ENCODE results near the gene RIMS3.

Gene RIMS3

DNA sequence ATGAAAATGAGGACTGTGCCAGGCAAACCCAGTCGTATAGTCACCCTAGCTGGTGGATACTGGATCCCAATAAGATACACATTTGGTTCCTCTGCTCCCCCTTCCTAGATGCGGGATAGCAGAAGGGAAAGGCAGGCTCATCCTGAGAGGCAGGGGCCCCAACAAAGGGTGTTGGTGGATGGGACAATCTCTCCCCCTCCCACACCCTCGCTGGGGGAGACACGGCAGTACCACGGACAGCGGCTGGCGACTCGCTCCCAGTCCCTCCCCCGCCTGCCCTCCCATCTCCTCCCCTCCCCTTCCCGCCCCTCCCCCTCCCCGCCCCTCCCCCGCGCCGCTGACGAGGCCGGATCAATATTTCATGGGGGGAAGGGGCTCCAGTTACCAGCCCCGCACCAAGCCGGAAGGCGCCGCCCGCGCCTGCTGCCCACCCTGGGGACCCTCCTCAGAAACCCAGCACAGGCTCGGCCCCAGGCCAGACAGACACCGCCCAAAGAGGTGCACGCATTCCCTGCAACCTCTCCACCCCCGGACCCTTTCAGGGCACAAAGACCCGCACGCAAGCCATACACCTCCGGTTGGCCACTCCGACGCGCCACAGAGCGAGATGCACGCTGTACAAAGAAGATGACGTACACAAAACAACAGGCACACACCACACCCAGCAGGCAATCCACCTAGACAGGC, 11.5 kb downstream of the RIMS3 start:
- no peak for DNase-seq (ENCODE audit: low read depth)

DNA sequence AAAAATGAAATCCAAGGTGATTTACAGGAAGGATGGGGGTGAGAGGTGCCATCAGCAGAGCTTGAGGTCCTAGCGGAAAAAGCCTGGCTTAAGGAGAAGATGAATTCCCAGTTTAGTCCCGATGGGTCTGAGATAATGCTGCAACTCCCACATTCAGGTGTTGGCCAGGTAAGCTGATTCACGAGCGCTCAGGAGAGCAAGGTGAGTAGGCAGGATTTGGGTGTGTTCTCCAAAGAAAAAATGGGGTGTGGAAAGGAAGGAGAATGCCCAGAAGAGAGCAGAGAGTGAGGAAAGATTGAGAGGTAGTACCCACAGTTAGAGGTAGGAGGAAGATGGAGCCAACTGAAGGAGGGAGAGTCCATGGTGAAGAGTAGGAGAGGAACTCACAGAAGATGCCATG, 12.5 kb downstream of the RIMS3 start:
- no peak for DNase-seq (ENCODE audit: low read depth)

DNA sequence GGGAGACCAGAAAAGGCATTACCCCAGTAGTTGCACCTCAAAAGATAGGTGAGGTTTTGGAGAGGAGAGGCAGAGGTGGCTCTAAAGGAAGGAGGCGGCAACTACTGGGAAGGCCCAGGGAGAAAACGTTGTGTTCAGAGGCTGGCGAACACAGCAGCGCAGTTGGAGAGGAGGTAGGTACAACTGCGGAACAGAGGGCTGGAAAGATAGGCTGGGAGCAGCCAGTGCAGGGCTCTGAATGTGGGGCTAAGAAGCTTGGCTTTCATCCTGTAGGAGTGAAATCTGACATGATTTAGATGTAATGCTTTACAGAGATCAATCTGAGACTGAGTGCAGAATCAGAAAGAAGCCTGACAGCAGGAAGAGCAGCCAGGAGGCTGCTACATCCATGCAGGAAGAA, 13.0 kb downstream of the RIMS3 start:
- no peak for DNase-seq (ENCODE audit: low read depth)

DNA sequence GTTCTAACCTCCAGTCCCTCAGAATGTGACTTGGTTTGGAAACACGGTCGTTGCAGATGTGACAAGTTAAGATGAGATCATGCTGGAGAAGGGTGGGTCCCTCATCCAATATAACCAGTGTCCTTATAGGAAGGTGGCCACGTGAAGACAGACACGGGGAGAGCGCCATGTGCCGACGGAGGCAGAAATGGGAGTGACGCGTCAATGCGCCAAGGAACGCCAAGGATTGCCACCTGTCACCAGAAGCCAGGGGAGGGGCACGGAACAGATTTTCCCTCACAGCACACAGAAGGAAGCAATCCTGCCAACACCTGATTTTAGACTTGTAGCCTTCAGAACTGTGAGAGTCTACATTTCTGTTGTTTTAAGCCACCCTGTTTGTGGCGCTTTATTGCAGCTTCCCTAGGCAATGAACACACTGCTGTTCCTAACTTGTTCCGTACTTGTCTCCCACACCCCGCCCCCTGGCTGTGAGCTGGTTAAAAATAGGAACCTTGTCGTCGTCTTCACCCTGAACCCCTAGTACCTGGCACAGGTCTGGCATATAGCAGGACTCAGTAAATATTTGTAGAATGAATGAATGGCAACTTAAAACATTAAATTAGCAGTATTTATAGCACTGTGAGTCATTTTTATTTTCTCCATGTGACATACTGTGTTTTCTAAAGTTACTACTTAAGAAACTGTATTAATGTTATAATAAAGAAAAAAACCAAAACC, 14.2 kb downstream of the RIMS3 start:
- DNase-seq (ENCODE audit: low read depth) = no peak

DNA sequence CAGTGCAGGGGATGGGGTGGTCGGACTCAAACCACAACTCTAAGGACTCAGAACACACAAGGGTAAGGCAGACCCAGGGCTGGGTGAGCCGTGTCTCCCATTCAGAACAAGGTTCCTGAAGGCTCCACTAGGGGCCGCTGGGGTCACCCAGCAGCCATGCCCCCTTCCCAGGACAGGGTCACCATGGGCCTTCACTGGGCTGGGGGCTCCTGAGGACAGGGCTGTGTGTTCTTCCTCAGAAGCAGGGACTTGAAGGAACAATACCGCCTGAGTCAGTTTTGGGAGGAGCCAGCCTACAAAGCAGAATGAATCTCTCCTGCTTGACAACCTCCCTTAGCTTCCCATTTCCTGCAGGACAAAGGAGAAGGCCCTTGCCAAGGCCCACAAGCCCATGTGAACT, 15.4 kb downstream of the RIMS3 start:
- no peak for DNase-seq (ENCODE audit: low read depth)

DNA sequence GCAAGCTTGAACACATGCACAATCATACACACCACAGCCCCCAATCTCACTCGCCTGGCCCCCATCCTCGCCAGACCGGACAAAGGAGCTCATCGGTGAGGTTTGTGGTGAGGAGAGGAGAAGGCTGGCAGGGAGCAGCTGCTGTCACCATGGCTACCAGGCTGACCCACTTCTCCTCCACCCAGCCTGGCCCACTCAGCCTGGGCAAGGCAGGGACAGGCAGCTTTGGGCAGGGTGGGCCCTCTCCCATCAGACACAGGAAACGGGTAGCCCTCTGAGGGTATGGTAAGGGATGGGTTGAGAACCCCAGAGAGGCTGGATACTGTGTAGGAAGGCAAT, 15.9 kb downstream of the RIMS3 start:
- DNase-seq (ENCODE audit: low read depth) = no peak

DNA sequence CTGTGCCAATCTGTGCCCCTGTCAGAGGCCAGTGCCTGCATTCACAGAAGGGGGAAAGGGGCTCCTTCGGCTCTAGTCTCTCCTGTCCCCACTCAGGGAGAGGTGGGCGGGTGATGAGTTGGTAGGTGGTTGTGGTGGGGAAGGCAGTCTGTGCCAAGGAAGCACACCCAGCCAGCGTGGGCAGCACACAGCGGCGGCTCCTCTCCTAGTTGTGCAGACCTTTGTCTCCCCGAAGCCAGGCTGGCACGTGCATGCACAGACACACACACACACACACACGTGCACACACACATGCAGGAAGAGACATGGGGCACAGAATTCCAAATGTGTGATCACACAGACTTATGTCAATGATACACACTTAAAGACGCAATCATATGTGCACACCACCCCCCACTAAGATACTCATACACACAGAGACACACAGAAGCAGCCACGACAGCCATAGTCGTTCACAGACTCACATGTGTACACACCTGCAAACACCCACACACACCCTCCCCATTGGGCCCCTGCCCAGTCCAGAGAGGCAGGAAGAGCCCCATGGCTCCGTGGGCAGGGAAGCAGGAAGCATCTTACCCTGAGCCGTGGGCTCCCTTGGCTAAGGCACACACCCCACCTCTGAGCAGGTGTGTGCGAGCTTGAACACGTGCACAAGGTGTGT, 16.4 kb downstream of the RIMS3 start:
- DNase-seq (ENCODE audit: low read depth) = no peak

DNA sequence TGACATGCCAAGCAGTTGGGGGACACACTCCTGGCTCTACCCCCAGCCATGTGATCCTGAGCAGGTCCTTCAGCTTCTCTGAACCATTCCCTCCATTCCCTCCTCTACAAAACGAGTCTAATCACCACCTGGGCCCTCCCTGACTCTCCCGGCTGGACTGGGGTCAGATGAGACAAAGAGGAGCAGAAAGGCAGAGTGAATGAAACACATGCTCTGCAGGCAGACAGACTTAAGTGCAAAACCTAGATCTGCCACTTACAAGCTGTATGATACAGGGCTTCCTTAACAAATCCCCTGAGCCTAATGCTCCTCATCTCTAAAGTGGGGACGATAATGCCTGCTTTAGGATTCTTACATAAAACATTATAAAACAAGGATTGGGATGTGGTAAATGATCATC, 17.3 kb downstream of the RIMS3 start:
- DNase-seq (ENCODE audit: low read depth) = no peak

DNA sequence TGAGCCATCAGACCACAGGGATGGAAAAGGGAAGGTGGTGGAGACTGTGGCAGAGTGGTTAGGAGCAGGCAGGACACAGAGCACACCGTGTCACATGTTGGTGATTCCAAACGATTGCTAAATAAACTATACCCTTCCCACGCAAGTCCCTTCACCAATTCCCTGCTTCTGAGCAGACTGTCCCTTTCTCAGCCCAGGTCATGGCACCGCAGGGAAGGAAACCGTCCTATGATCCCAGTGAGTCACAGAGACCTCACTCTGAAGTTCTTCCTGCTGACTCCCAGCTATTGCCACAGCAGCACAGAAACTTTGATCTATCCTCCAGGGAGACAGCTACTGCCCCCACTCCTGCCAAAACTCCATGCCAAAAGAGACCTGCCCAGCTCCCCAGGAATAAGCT, 19.2 kb downstream of the RIMS3 start:
- DNase-seq (ENCODE audit: low read depth) = no peak

DNA sequence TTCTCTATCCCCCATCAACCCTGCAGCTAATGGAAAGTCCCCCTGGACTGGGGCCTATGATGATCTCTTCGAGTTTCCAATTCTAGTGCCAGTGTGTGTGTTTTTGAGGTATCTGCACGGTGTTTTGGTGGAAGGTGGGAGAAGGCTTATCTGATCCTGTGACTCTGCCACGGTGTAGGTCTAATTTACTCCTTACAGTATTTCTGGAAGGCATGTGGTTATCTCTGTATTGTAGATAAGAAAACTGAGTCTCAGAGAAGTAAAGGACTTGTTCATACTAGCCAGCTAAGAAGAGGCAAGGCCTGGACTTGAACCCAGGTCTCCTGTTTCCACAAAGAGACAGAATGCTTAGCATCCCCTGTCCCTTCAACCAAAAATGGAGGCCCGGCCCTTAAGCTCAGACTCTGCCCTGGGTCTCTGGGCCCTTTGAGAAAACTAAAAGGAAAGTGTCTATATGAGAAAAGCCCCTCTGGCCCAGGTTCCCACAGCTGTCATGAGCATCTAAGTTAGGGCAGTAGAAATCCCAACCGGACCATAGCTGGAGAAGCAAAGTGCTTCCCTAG, 20.3 kb downstream of the RIMS3 start:
- no peak for DNase-seq (ENCODE audit: low read depth)

DNA sequence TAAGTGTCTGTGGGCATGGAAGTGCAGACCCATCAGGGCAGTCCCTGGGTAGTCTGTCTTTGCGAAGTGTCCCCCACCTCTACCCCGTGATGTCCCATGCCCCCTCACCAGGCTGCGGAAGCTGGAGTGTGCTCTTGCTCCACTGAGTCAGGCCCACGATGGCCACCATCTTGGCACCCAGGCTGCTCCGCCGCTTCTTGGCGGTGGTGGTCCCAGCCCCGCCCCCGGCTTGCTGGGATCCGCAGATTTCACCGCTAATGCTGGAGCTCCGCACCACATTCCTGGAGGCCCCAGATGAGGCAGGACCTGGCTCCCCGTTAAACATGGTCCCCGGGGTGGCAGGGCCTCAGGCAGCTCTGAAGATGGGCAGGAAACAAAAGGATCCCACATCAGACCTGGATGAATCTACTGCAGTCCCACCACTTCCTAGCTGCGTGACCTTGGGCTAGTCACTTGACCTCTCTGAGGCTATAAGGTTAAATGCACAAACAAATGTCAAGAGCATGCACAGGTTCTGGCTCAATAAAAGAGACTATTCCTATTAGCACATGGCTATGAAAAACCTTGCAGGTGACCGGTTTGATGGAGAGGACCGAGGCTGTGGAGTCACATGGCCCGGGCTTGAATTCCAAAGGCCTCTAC, 23.8 kb downstream of the RIMS3 start:
- DNase-seq (ENCODE audit: low read depth) = no peak

DNA sequence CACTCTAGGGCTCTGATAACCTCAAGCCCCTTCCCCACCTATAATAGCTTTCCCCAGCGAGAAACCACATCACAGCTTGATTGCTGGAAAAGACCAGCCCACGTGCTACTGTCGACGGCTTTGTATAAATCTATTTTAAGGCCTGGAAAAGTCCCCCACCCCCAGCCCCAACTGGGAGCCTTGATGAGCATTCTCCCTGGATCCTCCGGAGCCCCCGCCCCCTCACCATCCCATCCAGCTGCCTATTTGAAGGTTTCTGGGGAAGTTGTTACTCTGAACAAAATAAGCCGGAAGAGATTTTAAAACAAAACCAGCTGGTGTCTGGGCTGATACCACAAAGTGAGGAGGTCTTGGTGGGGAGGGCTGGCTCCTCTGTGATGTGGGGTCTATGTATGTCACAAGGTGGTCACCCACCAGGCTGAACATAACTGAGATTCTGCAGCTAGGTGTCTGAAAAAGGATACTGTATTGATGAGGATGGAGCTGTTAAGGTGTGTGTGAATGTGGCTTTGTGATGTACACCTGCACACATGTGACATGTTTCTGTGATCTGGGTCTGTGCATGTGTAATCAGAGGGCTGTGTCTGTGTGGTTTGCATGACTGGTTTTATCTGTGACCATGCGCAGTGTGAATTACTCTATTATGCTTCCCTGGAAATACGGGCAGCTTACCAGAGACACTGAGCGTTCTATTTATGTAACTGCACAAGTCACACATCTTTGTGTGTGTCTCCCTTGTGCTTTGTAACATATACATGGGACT, 25.0 kb downstream of the RIMS3 start:
- DNase-seq (ENCODE audit: low read depth) = no peak

DNA sequence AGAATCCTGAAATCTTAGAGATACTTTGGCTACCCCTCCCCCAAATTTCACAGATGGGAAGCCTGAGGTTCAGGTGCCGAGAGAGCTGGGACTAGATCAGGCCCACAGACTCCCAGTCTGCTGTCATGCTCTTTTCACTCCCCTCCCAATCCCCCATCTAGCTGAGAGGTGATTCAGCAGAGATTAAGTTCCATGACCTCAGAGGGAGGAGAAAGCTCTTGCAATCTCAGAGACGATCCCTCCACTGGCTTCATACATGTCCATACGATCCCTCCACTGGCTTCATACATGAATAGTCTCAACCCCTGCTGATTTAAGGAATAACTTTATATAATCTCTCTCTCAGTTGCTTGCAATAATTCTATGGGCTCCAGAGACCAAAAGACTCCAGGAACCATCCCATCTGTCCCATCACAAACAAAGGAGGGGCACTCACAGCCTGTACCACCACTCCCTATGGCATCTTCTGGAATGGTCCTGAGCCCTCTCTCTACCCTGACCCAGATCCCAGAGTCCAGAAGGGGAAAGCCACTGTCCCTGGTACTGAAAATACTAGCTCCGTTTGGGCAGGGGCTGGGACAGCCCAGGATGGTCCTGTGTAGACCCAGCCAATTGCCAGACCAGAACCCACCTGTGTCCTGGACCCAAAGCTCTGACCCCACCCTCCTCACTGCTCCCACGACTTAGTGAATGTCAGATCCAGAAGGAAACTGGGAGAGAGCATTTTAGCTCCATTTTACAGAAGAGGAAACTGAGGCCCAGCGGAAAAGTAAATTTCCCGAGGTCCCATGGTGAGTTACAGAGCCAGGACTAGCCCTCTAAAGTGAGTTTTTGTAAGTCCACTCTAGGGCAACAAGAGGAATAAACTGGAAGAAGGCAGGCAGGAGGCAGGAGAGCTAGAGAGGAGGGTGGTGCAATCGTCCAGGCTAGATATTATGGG, 27.1 kb downstream of the RIMS3 start:
- no peak for DNase-seq (ENCODE audit: low read depth)

DNA sequence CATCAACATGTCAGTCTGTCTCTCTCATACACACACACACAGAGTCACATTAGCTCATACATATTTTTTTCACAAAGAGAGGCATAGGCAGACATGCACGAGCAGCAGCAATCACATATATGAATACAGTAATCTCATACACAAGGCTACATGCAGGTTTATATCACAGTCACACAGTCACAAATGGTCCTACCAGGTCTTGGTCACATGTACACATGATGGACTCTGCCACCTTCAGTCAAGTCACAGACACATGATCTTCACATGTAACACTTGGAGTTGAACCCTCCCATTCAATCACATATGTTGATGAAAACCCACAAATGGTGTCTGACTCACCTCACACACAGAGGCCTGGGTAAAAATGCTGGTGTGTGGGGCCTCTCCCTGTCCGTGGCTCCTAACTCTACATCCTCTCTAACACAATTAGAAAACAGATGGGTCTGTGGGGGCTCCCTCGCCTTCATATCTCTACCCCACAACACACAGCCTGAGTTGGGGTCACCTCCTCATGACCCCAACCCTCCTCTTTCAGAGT, 27.9 kb downstream of the RIMS3 start:
- DNase-seq (ENCODE audit: low read depth) = no peak

DNA sequence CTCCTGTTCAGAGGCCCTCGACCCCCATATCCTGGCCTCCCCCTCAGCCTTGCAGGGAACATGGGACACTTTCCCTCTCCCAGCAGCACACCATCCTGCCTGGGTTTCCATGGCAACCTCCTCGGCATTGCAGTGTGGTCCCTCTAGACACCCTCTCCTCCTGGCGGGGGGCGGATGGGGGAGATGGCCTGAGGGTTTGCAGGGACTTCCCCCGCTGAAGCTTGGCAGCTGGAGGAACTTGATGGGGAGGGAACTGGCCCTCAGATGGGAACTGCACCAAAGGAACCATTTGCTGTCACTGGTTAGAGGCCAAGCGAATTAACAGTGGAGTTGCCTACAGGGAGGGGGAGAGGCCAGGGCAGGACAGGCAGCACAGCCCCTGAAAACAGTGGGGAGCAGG, 28.7 kb downstream of the RIMS3 start:
- DNase-seq (ENCODE audit: low read depth) = no peak

DNA sequence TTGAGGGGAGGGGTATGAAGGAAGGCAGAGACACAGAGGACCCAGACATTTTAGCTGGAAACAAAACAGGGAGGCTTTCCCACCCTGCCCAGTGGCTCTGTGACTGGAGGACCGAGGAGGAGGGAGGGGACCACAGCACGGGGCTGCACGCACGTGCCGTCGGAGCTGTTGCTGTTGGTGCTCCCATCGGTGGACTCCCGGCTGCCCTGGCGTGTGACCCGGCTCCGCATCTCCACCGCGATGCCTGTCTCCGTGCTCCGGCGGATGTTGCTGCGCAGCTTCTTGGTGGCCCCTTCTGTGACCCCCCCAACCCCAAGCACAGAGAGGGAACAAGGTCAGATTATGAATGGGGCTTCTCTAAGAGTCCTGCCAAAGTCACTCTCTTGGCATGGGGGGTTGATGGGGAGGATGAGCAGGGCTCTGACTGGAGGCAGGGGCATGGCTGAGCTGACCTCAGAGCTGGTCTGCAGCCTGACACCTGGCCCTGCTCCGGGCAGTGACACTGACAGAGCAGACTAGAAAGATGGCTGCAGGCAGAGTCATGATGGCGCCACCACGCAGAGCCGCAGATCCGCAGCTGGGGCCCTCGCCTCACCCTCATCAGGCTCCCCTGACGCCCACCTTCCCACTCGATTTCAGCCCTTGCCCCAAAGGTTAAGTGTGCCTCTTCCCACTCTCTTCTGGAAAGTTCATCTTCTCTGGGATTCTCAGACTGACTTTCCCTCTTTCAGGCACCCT, 29.6 kb downstream of the RIMS3 start:
- no peak for DNase-seq (ENCODE audit: low read depth)

DNA sequence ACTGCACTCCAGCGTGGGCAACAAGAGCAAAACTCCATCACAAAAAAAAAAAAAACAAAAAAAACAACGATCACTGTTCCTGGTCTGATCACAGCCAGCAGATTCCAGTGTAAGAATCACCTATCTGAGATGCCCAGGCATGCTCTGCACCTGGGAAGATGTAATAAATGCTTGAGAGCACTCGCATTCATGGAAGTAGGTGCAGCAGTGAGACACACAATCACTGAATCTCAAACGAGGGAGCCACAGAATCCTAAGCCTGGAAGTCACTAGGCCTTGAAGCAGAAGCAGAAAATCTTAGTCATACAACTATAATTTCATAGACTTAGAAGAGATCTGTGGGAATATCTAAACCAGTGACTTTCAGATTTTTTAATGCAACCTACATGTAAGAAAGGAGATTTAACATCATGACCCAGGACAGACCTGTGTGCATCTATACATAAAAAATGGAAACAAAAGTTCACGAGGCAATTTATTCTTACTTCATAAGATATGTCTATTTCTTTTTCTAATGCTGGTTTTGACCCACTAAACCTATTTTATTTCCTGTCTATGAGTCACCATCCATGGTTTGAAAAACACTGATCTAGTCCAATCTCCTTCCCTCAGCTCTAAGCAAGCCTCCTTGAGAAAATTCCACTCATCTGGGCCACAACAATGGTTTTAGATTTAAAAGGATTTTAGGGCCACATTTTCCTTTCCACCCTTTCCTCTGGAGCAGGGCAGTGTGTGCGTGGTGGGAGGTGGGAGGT, 30.4 kb downstream of the RIMS3 start:
- DNase-seq (ENCODE audit: low read depth) = no peak

DNA sequence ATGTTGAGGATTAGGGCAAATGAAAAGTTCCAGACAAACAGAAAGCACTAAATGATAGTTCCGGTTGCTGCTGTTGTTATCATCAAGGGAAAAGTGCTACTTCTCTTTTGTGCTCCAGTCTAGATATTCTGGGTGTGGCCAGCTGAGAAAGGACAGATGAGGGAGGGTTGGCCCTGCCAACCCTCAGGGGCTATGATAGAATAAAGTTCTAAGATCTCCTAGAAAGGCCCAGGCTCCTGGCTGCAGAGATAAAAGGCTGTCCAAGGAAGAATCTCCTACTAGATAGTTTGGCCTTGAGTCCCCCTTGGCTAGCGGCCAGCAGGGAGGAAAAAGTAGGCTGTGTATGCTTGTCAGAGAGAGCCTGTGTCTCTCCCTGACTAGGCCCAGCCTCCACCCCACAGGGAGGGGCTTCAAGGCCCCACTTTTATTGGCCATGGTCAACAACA, 31.5 kb downstream of the RIMS3 start:
- no peak for DNase-seq (ENCODE audit: low read depth)

DNA sequence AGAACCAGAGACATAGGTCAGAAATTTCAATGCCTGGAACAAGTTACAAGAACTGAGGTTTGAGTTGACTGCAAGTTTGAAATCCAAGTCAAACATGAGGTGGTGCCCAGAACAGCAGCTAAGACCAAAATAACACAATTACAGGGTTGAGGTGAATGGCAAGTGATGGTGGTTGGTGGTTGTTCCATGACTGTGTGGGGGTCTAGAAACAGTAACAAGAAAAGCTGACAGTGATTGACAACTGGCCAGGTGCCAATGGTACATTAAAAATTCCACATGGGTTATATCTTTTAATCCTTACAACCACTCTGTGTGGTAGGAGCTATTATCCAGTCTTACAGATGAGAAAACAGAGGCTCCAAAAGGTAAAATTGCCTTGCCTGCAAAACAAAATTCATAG, 32.0 kb downstream of the RIMS3 start:
- no peak for DNase-seq (ENCODE audit: low read depth)

All from stromal cell of bone marrow (primary cell).